Karpas-422 (cell line): ENCODE data around the gene SSTR3. TPM values are rescaled to one million over a fixed set of nuclear protein-coding genes. Genes with fewer than 3 reads are reported as not detected.

Experiments used
- DNase-seq: peaks from one replicate; pipeline ENCODE4 v3.0.0-alpha.2; 2015
- H2AFZ ChIP-seq: fragments of 200-600 bp; sonication (generic); 2 replicates; pipeline ENCODE4 v1.6.1; 2014; ENCODE audit warnings: antibody characterized with exemption, low read length, mixed read lengths
- H3K27ac ChIP-seq: fragments of 200-600 bp; sonication (generic); 2 replicates; pipeline ENCODE4 v1.5.1; 2014; ENCODE audit warnings: mild to moderate bottlenecking, low read length, moderate library complexity
- H3K27me3 ChIP-seq: fragments of 200-600 bp; sonication (generic); 2 replicates; pipeline ENCODE4 v1.6.1; 2014; ENCODE audit warnings: low read length, mixed read lengths
- H3K36me3 ChIP-seq: fragments of 200-600 bp; sonication (generic); 2 replicates; pipeline ENCODE4 v1.6.1; 2014; ENCODE audit warnings: low read length, mixed read lengths; ENCODE audit not compliant: insufficient read depth
- H3K4me1 ChIP-seq: fragments of 200-600 bp; sonication (generic); 2 replicates; pipeline ENCODE4 v1.6.1; 2014; ENCODE audit warnings: mild to moderate bottlenecking, low read length, mixed read lengths
- H3K4me2 ChIP-seq: fragments of 200-600 bp; sonication (generic); 2 replicates; pipeline ENCODE4 v1.6.1; 2014; ENCODE audit warnings: low read length, low read depth, mild to moderate bottlenecking; ENCODE audit not compliant: poor library complexity, severe bottlenecking
- H3K4me3 ChIP-seq: fragments of 200-600 bp; sonication (generic); 2 replicates; pipeline ENCODE4 v1.5.1; 2014; ENCODE audit warnings: mild to moderate bottlenecking, antibody characterized with exemption, low read length, mixed read lengths
- H3K79me2 ChIP-seq: fragments of 200-600 bp; sonication (generic); 2 replicates; pipeline ENCODE4 v1.6.1; 2014; ENCODE audit warnings: mild to moderate bottlenecking, low read length, mixed read lengths
- H3K9ac ChIP-seq: fragments of 200-600 bp; sonication (generic); 2 replicates; pipeline ENCODE4 v1.6.0; 2014; ENCODE audit warnings: low read length
- H3K9me2 ChIP-seq: fragments of 200-600 bp; sonication (generic), shearing (Covaris generic); replicated peaks from 2 replicates; pipeline ENCODE4 v1.6.0; 2014; ENCODE audit warnings: mild to moderate bottlenecking, low read length, moderate library complexity; ENCODE audit not compliant: insufficient read depth
- H3K9me3 ChIP-seq: fragments of 300-700, 200-600 bp; sonication (generic); 2 replicates; pipeline ENCODE4 v1.6.1; 2014; ENCODE audit warnings: low read length, mixed read lengths
- H4K20me1 ChIP-seq: fragments of 200-600 bp; sonication (generic); 2 replicates; pipeline ENCODE4 v1.6.1; 2014; ENCODE audit warnings: mild to moderate bottlenecking, antibody characterized with exemption, low read length, low read depth; ENCODE audit not compliant: insufficient read depth
- total RNA-seq: library from RNA; depleted of rRNA; stranded (reverse); fragments of >200 nt; shearing (Covaris generic); gene quantifications from 2 replicates; pipeline ENCODE4 v1.2.3, GENCODE V29; 2014; ENCODE audit warnings: low replicate concordance

The SSTR3 gene
- total RNA-seq, 1 experiment from 2014 or later: not detected

GRCh38 chr22:37221424-37222333, 9.4 kb upstream of the SSTR3 start:
- H3K36me3 ChIP-seq: peaks cover 26% of the 10 kb centered on the region
- no peak overlapping the region for H3K4me2 ChIP-seq
- no peak overlapping the region for H3K4me3 ChIP-seq
- no peaks in the 10 kb centered on the region for H3K27me3 ChIP-seq
- H3K79me2 ChIP-seq: no peaks in the 10 kb centered on the region
- H3K9me3 ChIP-seq: no peaks in the 10 kb centered on the region
- H3K9me2 ChIP-seq: no peaks in the 10 kb centered on the region
- no peak for DNase-seq
- peaks cover 26% of the 10 kb centered on the region for H3K4me1 ChIP-seq
- peaks cover 20% of the 10 kb centered on the region; the same call in 1 of the 2 replicates for H4K20me1 ChIP-seq
- H2AFZ ChIP-seq: no peak overlapping the region
- no peak overlapping the region for H3K9ac ChIP-seq
- no peak overlapping the region for H3K27ac ChIP-seq

GRCh38 chr22:37220543-37220981, 8.3 kb upstream of the SSTR3 start:
- DNase-seq: no peak
- H3K27ac ChIP-seq: no peak overlapping the region
- H3K4me3 ChIP-seq: no peak overlapping the region
- no peaks in the 10 kb centered on the region for H3K9me2 ChIP-seq
- no peak overlapping the region for H3K9ac ChIP-seq
- H3K9me3 ChIP-seq: no peaks in the 10 kb centered on the region
- peaks cover 26% of the 10 kb centered on the region for H3K4me1 ChIP-seq
- H2AFZ ChIP-seq: no peak overlapping the region
- H4K20me1 ChIP-seq: peaks cover 10% of the 10 kb centered on the region; the same call in 1 of the 2 replicates
- H3K27me3 ChIP-seq: no peaks in the 10 kb centered on the region
- H3K36me3 ChIP-seq: peaks cover 16% of the 10 kb centered on the region; the same call in 1 of the 2 replicates
- H3K79me2 ChIP-seq: no peaks in the 10 kb centered on the region
- no peak overlapping the region for H3K4me2 ChIP-seq

GRCh38 chr22:37219533-37219932, 7.3 kb upstream of the SSTR3 start:
- no peaks in the 10 kb centered on the region for H3K27me3 ChIP-seq
- H3K9me3 ChIP-seq: no peaks in the 10 kb centered on the region
- H3K4me1 ChIP-seq: peaks cover 26% of the 10 kb centered on the region
- H3K9ac ChIP-seq: peak overlapping the region; percentile 44
- H3K79me2 ChIP-seq: no peaks in the 10 kb centered on the region
- H3K9me2 ChIP-seq: no peaks in the 10 kb centered on the region
- peaks cover under 1% of the 10 kb centered on the region; the same call in 1 of the 2 replicates for H4K20me1 ChIP-seq
- DNase-seq: no peak
- peak overlapping the region; percentile 67 for H3K27ac ChIP-seq
- no peak overlapping the region for H2AFZ ChIP-seq
- peak overlapping the region; percentile 63 for H3K4me2 ChIP-seq
- peak overlapping the region; percentile 32; the same call in 1 of the 2 replicates for H3K4me3 ChIP-seq
- H3K36me3 ChIP-seq: 0 out of 2 replicates have a peak, but pooled peaks cover 7% of the 10 kb centered on the region

GRCh38 chr22:37218771-37219411, 6.6 kb upstream of the SSTR3 start:
- Histone ChIP-seq H3K4me3 (peak overlapping the region; percentile 32), H3K4me2 (peak overlapping the region; percentile 63), H3K27ac (peak overlapping the region; percentile 67), H3K27me3 (no peaks in the 10 kb centered on the region), H2AFZ (no peak overlapping the region), H3K4me1 (peaks cover 26% of the 10 kb centered on the region), H3K79me2 (no peaks in the 10 kb centered on the region), H3K36me3 (0 out of 2 replicates have a peak, but pooled peaks cover under 1% of the 10 kb centered on the region), H3K9me3 (no peaks in the 10 kb centered on the region), H3K9ac (peak overlapping the region; percentile 44), H3K9me2 (no peaks in the 10 kb centered on the region), H4K20me1 (no peaks in the 10 kb centered on the region; the same call in 1 of the 2 replicates)
- peak; percentile 80 for DNase-seq

GRCh38 chr22:37218399-37218770, 6.1 kb upstream of the SSTR3 start:
- Histone ChIP-seq H3K27me3 (no peaks in the 10 kb centered on the region), H3K9me3 (no peaks in the 10 kb centered on the region), H3K27ac (peak overlapping the region; percentile 67), H3K9ac (peak overlapping the region; percentile 44), H2AFZ (no peak overlapping the region), H4K20me1 (no peaks in the 10 kb centered on the region), H3K4me1 (peaks cover 26% of the 10 kb centered on the region), H3K4me3 (peak overlapping the region; percentile 32), H3K79me2 (no peaks in the 10 kb centered on the region), H3K9me2 (no peaks in the 10 kb centered on the region), H3K4me2 (peak overlapping the region; percentile 63), H3K36me3 (no peaks in the 10 kb centered on the region)
- no peak for DNase-seq

GRCh38 chr22:37215890-37216289, 3.6 kb upstream of the SSTR3 start:
- H3K4me2 ChIP-seq: no peak overlapping the region
- no peak overlapping the region for H3K27ac ChIP-seq

GRCh38 chr22:37214731-37215030, 2.4 kb upstream of the SSTR3 start:
- Histone ChIP-seq H3K79me2 (no peaks in the 10 kb centered on the region), H3K27ac (no peak overlapping the region), H3K9me2 (no peaks in the 10 kb centered on the region), H3K27me3 (no peaks in the 10 kb centered on the region), H4K20me1 (no peaks in the 10 kb centered on the region), H2AFZ (no peak overlapping the region), H3K36me3 (no peaks in the 10 kb centered on the region), H3K4me3 (no peak overlapping the region), H3K9ac (no peak overlapping the region), H3K9me3 (no peaks in the 10 kb centered on the region), H3K4me2 (no peak overlapping the region), H3K4me1 (peaks cover 21% of the 10 kb centered on the region)
- no peak for DNase-seq

More at GRCh38 chr22:37215890-37216289, 3.6 kb upstream of the SSTR3 start:
- DNase-seq: no peak
- Histone ChIP-seq H4K20me1 (no peaks in the 10 kb centered on the region), H3K4me3 (no peak overlapping the region), H3K79me2 (no peaks in the 10 kb centered on the region), H3K9ac (no peak overlapping the region), H3K9me3 (no peaks in the 10 kb centered on the region), H3K4me1 (peaks cover 31% of the 10 kb centered on the region), H3K9me2 (no peaks in the 10 kb centered on the region), H2AFZ (no peak overlapping the region), H3K27me3 (no peaks in the 10 kb centered on the region), H3K36me3 (no peaks in the 10 kb centered on the region)
